ENCODE results near the gene PBXIP1. TPM values are rescaled to one million over a fixed set of nuclear protein-coding genes. Genes with fewer than 3 reads are reported as not detected.

Gene PBXIP1
- total RNA-seq, 1 donor from 2014 or later: 69.1 TPM

GRCh38 chr1:154943649-154944400 lies 12.1 kb downstream of the PBXIP1 start:
- Mint-ChIP-seq H3K27ac (no peak overlapping the region), H3K36me3 (ENCODE audit: insufficient read depth) (peaks cover 4% of the 10 kb centered on the region), H3K4me1 (ENCODE audit: low read depth) (no peaks in the 10 kb centered on the region), H3K9me3 (ENCODE audit: low read depth) (no peaks in the 10 kb centered on the region), H3K27me3 (no peaks in the 10 kb centered on the region), H3K4me3 (ENCODE audit: low read depth) (no peak overlapping the region)
- peak; percentile 70 for TF ChIP-seq CTCF (IDR thresholded peaks at IDR 0.05; ENCODE audit: unreplicated experiment)
- no peak for DNase-seq (ENCODE audit: low spot score, unreplicated experiment)

- Mint-ChIP-seq H3K27me3 (no peaks in the 10 kb centered on the region), H3K27ac (peak overlapping the region; percentile 7), H3K9me3 (ENCODE audit: low read depth) (no peaks in the 10 kb centered on the region), H3K4me1 (ENCODE audit: low read depth) (peaks cover 7% of the 10 kb centered on the region), H3K4me3 (ENCODE audit: low read depth) (no peak overlapping the region), H3K36me3 (ENCODE audit: insufficient read depth) (peaks cover 2% of the 10 kb centered on the region)
- TF ChIP-seq CTCF (IDR thresholded peaks at IDR 0.05; ENCODE audit: unreplicated experiment): no peak
- DNase-seq (ENCODE audit: low spot score, unreplicated experiment): no peak
Measured at GRCh38 chr1:154941333-154942013, 14.4 kb downstream of the PBXIP1 start.

GRCh38 chr1:154940651-154941194 lies 15.2 kb downstream of the PBXIP1 start:
- no peak for DNase-seq (ENCODE audit: low spot score, unreplicated experiment)
- Mint-ChIP-seq H3K9me3 (ENCODE audit: low read depth) (no peaks in the 10 kb centered on the region), H3K27ac (no peak overlapping the region), H3K4me1 (ENCODE audit: low read depth) (peaks cover 10% of the 10 kb centered on the region), H3K27me3 (no peaks in the 10 kb centered on the region), H3K4me3 (ENCODE audit: low read depth) (no peak overlapping the region), H3K36me3 (ENCODE audit: insufficient read depth) (no peaks in the 10 kb centered on the region)
- TF ChIP-seq CTCF (IDR thresholded peaks at IDR 0.05; ENCODE audit: unreplicated experiment): no peak

GRCh38 chr1:154940213-154940560 lies 15.7 kb downstream of the PBXIP1 start:
- H3K9me3 Mint-ChIP-seq (ENCODE audit: low read depth): no peaks in the 10 kb centered on the region
- H3K27me3 Mint-ChIP-seq: no peaks in the 10 kb centered on the region

More at GRCh38 chr1:154940213-154940560, 15.7 kb downstream of the PBXIP1 start:
- no peak for DNase-seq (ENCODE audit: low spot score, unreplicated experiment)
- Mint-ChIP-seq H3K4me3 (ENCODE audit: low read depth) (no peak overlapping the region), H3K27ac (no peak overlapping the region), H3K4me1 (ENCODE audit: low read depth) (peaks cover 10% of the 10 kb centered on the region), H3K36me3 (ENCODE audit: insufficient read depth) (no peaks in the 10 kb centered on the region)
- no peak for TF ChIP-seq CTCF (IDR thresholded peaks at IDR 0.05; ENCODE audit: unreplicated experiment)
